Body of pancreas (tissue), 4 donors: ENCODE data around the gene TNFRSF11A. TPM values are rescaled to one million over a fixed set of nuclear protein-coding genes. Genes with fewer than 3 reads are reported as not detected.

ENCODE experiments used
- ATAC-seq: fragments of 150-250 bp; one replicate; pipeline ENCODE4 v1.9.1; 2016
- DNase-seq, 4 donors: peaks; one replicate each; pipeline ENCODE4 v3.0.0-alpha.2; 2019
- H3K27ac ChIP-seq, 4 donors: fragments of 200-600 bp; sonication (generic); 1 replicate in 3 of 4; 2 replicates in 1 of 4; pipeline versions ENCODE4 v1.5.1 to v1.6.1; 2016 to 2019; ENCODE audit warnings: mild to moderate bottlenecking in 1 of 4, mixed read lengths in 1 of 4, moderate library complexity in 1 of 4
- H3K27me3 ChIP-seq, 2 donors: fragments of 200-600 bp; sonication (generic); one replicate each; pipeline ENCODE4 v1.6.0; 2016; ENCODE audit warnings: mild to moderate bottlenecking in 1 of 2
- H3K36me3 ChIP-seq, 2 donors: fragments of 200-600 bp; sonication (generic); replicated peaks in 1 of 2; 2 replicates each; pipeline ENCODE4 v1.5.1; 2016; ENCODE audit warnings: low read depth in 2 of 2; ENCODE audit not compliant: insufficient read depth in 1 of 2
- H3K4me1 ChIP-seq: fragments of 200-600 bp; sonication (generic); one replicate; pipeline ENCODE4 v1.6.0; 2016
- H3K4me3 ChIP-seq, 2 donors: fragments of 200-600 bp; sonication (generic); 1 replicate in 1 of 2; 2 replicates in 1 of 2; pipeline ENCODE4 v1.5.1; 2016 to 2019
- H3K9me3 ChIP-seq, 3 donors: fragments of 200-600 bp; sonication (generic); 1 replicate in 2 of 3; 2 replicates in 1 of 3; pipeline ENCODE4 v1.5.1; 2016
- CTCF ChIP-seq, 7 experiments: fragments of 450-650 bp in 4 of 7; fragments of 200-600 bp in 3 of 7; sonication (generic) in 3 of 7; IDR thresholded peaks; one replicate each; pipeline ENCODE4 v1.5.1; 2016 to 2019; ENCODE audit warnings: antibody characterized with exemption in 7 of 7
- POLR2A ChIP-seq, 3 donors: fragments of 450-650 bp; IDR thresholded peaks; one replicate each; pipeline ENCODE4 v1.6.1; 2016; ENCODE audit warnings: antibody characterized with exemption in 3 of 3, mild to moderate bottlenecking in 2 of 3
- WGBS, 2 donors: methylation state at CpG; one replicate each; pipeline ENCODE4 v1.1.5; 2017; 5-methylcytosine and 5-hydroxymethylcytosine counted together
- intact Hi-C: fragments of 100-400 bp; cut with DNase I; formaldehyde crosslinking; loops from one replicate; pipeline ENCODE4 v1.15.1; 2023
- total RNA-seq, 2 donors: library from RNA; depleted of rRNA; stranded (reverse); fragments of >200 nt; gene quantifications; one replicate each; pipeline ENCODE4 v1.1.0, GENCODE V29; 2016

TNFRSF11A gene
- total RNA-seq, 2 donors from 2014 or later, result 3.3 to 3.4 TPM

GRCh38 chr18:62287781-62288664 lies 37.1 kb upstream of the TNFRSF11A start:
- Histone ChIP-seq H3K4me1 (no peaks in the 10 kb centered on the region), H3K9me3 (no peaks in the 10 kb centered on the region), H3K36me3 (peaks cover 0 to 4% of the 10 kb centered on the region in 2 donors), H3K27ac (no peak overlapping the region), H3K27me3 (no peaks in the 10 kb centered on the region), H3K4me3 (no peak overlapping the region)
- DNase-seq (no peak), ATAC-seq (no peak)
- intact Hi-C loops, result no loop called here
- WGBS, 2 donors, result 70 to 80% methylated on average over 2 of the region's 2 CpGs
- TF ChIP-seq CTCF (IDR thresholded peaks at IDR 0.05) (no peak), POLR2A (IDR thresholded peaks at IDR 0.05) (no peak)

- no peak for DNase-seq
- peaks cover 0 to 4% of the 10 kb centered on the region in 2 donors for H3K36me3 ChIP-seq
- H3K27me3 ChIP-seq, result no peaks in the 10 kb centered on the region
- H3K9me3 ChIP-seq, result no peaks in the 10 kb centered on the region
- no peak for TF ChIP-seq CTCF (IDR thresholded peaks at IDR 0.05)
- TF ChIP-seq POLR2A (IDR thresholded peaks at IDR 0.05), result no peak
- 75 to 82% methylated on average over 2 of the region's 2 CpGs for WGBS, 2 donors
- H3K4me1 ChIP-seq, result no peaks in the 10 kb centered on the region
- no peak overlapping the region for H3K27ac ChIP-seq
- ATAC-seq, result no peak
- intact Hi-C loops, result no loop called here
- no peak overlapping the region for H3K4me3 ChIP-seq
Observed at GRCh38 chr18:62288665-62289008, 36.5 kb upstream of the TNFRSF11A start.

- no peak for ATAC-seq
- Histone ChIP-seq H3K36me3 (peaks cover 0 to 4% of the 10 kb centered on the region in 2 donors), H3K9me3 (no peaks in the 10 kb centered on the region), H3K27ac (no peak overlapping the region), H3K4me1 (no peaks in the 10 kb centered on the region), H3K27me3 (no peaks in the 10 kb centered on the region), H3K4me3 (no peak overlapping the region)
- DNase-seq, result no peak
- WGBS, 2 donors, result 91 to 99% methylated on average over 2 of the region's 2 CpGs
- TF ChIP-seq CTCF (IDR thresholded peaks at IDR 0.05) (no peak), POLR2A (IDR thresholded peaks at IDR 0.05) (no peak)
- intact Hi-C loops, result no loop called here
Observed at GRCh38 chr18:62289047-62289446, 36.1 kb upstream of the TNFRSF11A start.

GRCh38 chr18:62294073-62294472 lies 31.0 kb upstream of the TNFRSF11A start:
- Histone ChIP-seq H3K9me3 (no peaks in the 10 kb centered on the region), H3K4me3 (no peak overlapping the region), H3K27ac (no peak overlapping the region), H3K4me1 (no peaks in the 10 kb centered on the region), H3K36me3 (peaks cover 0 to 6% of the 10 kb centered on the region in 2 donors), H3K27me3 (no peaks in the 10 kb centered on the region)
- no peak for DNase-seq
- TF ChIP-seq POLR2A (IDR thresholded peaks at IDR 0.05) (no peak), CTCF (IDR thresholded peaks at IDR 0.05) (no peak)
- intact Hi-C loops, result no loop called here
- no peak for ATAC-seq
